ENCODE data around the gene WTAP. TPM values are rescaled to one million over a fixed set of nuclear protein-coding genes. Genes with fewer than 3 reads are reported as not detected.

The WTAP gene
- total RNA-seq, 1 experiment from 2014 or later = 138 TPM

- Histone ChIP-seq H3K79me1 (ENCODE audit: insufficient read depth, low read depth, low read length, poor library complexity, severe bottlenecking) (no peaks in the 10 kb centered on the region), H4K5ac (ENCODE audit: insufficient read length, low read depth, low read length) (no peak overlapping the region), H3K4me1 (ENCODE audit: insufficient read depth, low read length) (no peaks in the 10 kb centered on the region), H3K9ac (ENCODE audit: extremely low read depth, insufficient read length, low read length) (no peak overlapping the region), H4K20me1 (ENCODE audit: control insufficient read depth, insufficient read depth, insufficient read length) (no peaks in the 10 kb centered on the region), H3K9me3 (ENCODE audit: control insufficient read depth, low read depth, low read length) (no peaks in the 10 kb centered on the region), H3K4ac (ENCODE audit: low read depth, low read length) (no peak overlapping the region), H4K91ac (ENCODE audit: insufficient read length, low read depth, low read length) (no peak overlapping the region), H2AFZ (ENCODE audit: low read length) (no peak overlapping the region), H3K23me2 (ENCODE audit: insufficient read length, low read depth, low read length, poor library complexity, severe bottlenecking) (no peaks in the 10 kb centered on the region), H2BK120ac (ENCODE audit: low read depth, low read length, poor library complexity, severe bottlenecking) (no peak overlapping the region), H3K79me2 (ENCODE audit: insufficient read depth, low read length) (no peaks in the 10 kb centered on the region), H2BK5ac (ENCODE audit: insufficient read length, low read length) (no peak overlapping the region), H2BK20ac (ENCODE audit: low read depth, low read length, poor library complexity, severe bottlenecking) (no peak overlapping the region), H2BK12ac (ENCODE audit: insufficient read length, low read depth, low read length) (no peak overlapping the region), H2BK15ac (ENCODE audit: low read depth, low read length) (no peak overlapping the region), H3T11ph (ENCODE audit: low read length) (no peak overlapping the region), H3K18ac (ENCODE audit: insufficient read length, low read depth, low read length) (no peak overlapping the region), H3K27me3 (ENCODE audit: insufficient read depth, low read length) (no peaks in the 10 kb centered on the region), H4K8ac (replicated peaks; ENCODE audit: insufficient read length, low read depth, low read length) (no peak overlapping the region), H3K14ac (ENCODE audit: insufficient read depth, low read length) (no peak overlapping the region), H3K27ac (ENCODE audit: insufficient read length, low read depth, low read length) (no peak overlapping the region), H3K23ac (ENCODE audit: insufficient read length, low read depth, low read length) (no peak overlapping the region), H3K56ac (ENCODE audit: insufficient read length, low read depth, low read length) (no peak overlapping the region), H3K4me2 (ENCODE audit: insufficient read depth, insufficient read length, low read length) (no peak overlapping the region), H2AK5ac (ENCODE audit: insufficient read length, low read length) (no peak overlapping the region)
- Mint-ChIP-seq H3K27me3 (ENCODE audit: low read depth) (no peaks in the 10 kb centered on the region), H3K4me3 (no peak overlapping the region), H3K9me3 (no peaks in the 10 kb centered on the region), H3K4me1 (no peaks in the 10 kb centered on the region; a peak in 1 of 4 replicates), H3K27ac (peak overlapping the region in 1 of 3 experiments; percentile 30; a peak in 2 of 7 replicates), H3K36me3 (ENCODE audit: insufficient read depth in 1 of 3, low read depth in 3 of 3) (peaks cover 55 to 98% (median 97%) of the 10 kb centered on the region in 3 experiments; a peak in 6 of 7 replicates)
- WGBS (ENCODE audit: extremely low coverage, insufficient read length, low lambda C conversion rate) = no CpG with 5 or more reads among the region's 3 CpGs
- DNase-seq = no peak
- TF ChIP-seq, protein P1, sequence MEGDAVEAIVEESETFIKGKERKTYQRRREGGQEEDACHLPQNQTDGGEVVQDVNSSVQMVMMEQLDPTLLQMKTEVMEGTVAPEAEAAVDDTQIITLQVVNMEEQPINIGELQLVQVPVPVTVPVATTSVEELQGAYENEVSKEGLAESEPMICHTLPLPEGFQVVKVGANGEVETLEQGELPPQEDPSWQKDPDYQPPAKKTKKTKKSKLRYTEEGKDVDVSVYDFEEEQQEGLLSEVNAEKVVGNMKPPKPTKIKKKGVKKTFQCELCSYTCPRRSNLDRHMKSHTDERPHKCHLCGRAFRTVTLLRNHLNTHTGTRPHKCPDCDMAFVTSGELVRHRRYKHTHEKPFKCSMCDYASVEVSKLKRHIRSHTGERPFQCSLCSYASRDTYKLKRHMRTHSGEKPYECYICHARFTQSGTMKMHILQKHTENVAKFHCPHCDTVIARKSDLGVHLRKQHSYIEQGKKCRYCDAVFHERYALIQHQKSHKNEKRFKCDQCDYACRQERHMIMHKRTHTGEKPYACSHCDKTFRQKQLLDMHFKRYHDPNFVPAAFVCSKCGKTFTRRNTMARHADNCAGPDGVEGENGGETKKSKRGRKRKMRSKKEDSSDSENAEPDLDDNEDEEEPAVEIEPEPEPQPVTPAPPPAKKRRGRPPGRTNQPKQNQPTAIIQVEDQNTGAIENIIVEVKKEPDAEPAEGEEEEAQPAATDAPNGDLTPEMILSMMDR (conservative IDR thresholded peaks at IDR 0.05) = no peak
These were observed 51.3 kb downstream of the WTAP start for GRCh38 chr6:159778542-159779103.

All from H9 (cell line).